ENCODE results near the gene KLK7. TPM values are rescaled to one million over a fixed set of nuclear protein-coding genes. Genes with fewer than 3 reads are reported as not detected.

KLK7 gene
- total RNA-seq, 1 experiment from 2014 or later = 0.66 TPM

DNA sequence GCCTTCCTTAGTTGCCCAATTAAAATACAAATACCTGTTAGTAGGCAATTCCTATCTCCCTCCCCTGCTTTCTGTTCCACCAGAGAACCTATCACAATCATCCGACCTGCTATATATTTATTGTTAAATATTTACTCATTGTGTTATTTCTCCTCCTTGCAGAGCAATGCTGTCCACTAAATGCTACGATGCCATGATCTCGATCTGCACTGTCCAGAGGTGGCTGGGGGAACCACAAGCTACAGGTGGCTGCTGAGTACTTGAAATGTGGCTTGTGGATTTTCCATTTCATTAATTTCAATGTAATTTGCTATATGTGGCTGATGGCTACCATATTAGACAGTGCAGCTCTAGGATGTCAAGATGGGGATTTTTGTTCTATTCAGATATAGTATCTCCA, 19.5 kb downstream of the KLK7 start:
- H3K9me3 Mint-ChIP-seq = peaks cover 23% of the 10 kb centered on the region
- TF ChIP-seq, protein P1, sequence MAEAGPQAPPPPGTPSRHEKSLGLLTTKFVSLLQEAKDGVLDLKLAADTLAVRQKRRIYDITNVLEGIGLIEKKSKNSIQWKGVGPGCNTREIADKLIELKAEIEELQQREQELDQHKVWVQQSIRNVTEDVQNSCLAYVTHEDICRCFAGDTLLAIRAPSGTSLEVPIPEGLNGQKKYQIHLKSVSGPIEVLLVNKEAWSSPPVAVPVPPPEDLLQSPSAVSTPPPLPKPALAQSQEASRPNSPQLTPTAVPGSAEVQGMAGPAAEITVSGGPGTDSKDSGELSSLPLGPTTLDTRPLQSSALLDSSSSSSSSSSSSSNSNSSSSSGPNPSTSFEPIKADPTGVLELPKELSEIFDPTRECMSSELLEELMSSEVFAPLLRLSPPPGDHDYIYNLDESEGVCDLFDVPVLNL (CRISPR knock-in tag; IDR thresholded peaks at IDR 0.05; ENCODE audit: borderline replicate concordance, low read depth) = no peak
- TF ChIP-seq, protein P2, sequence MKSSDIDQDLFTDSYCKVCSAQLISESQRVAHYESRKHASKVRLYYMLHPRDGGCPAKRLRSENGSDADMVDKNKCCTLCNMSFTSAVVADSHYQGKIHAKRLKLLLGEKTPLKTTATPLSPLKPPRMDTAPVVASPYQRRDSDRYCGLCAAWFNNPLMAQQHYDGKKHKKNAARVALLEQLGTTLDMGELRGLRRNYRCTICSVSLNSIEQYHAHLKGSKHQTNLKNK (CRISPR knock-in tag; IDR thresholded peaks at IDR 0.05) = no peak
- TF ChIP-seq TEAD4 (CRISPR knock-in tag; IDR thresholded peaks at IDR 0.05) (no peak), SMAD3 (CRISPR knock-in tag; IDR thresholded peaks at IDR 0.05; ENCODE audit: borderline replicate concordance) (no peak), ZNF396 (CRISPR knock-in tag; IDR thresholded peaks at IDR 0.05; ENCODE audit: borderline replicate concordance) (no peak), ZNF416 (CRISPR knock-in tag; IDR thresholded peaks at IDR 0.05) (no peak), IRF2 (CRISPR knock-in tag; IDR thresholded peaks at IDR 0.05; ENCODE audit: borderline replicate concordance, low read depth) (no peak)
- TF ChIP-seq, protein P3, sequence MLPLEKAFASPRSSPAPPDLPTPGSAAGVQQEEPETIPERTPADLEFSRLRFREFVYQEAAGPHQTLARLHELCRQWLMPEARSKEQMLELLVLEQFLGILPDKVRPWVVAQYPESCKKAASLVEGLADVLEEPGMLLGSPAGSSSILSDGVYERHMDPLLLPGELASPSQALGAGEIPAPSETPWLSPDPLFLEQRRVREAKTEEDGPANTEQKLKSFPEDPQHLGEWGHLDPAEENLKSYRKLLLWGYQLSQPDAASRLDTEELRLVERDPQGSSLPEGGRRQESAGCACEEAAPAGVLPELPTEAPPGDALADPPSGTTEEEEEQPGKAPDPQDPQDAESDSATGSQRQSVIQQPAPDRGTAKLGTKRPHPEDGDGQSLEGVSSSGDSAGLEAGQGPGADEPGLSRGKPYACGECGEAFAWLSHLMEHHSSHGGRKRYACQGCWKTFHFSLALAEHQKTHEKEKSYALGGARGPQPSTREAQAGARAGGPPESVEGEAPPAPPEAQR (CRISPR knock-in tag; IDR thresholded peaks at IDR 0.05) = no peak
- H3K4me1 Mint-ChIP-seq = peaks cover 7% of the 10 kb centered on the region
- DNase-seq (ENCODE audit: low spot score) = no peak
- H3K27me3 Mint-ChIP-seq (ENCODE audit: low read depth) = peaks cover 35% of the 10 kb centered on the region
- H3K36me3 Mint-ChIP-seq = no peaks in the 10 kb centered on the region
- POLR2A ChIA-PET = no interaction called here
- CTCF ChIA-PET = interaction anchor here (1.4 kb wide), 1 partner anchor 52 kb away, joined by 3 read pairs; no protein-coding TSS in a partner anchor
- ATAC-seq = no peak
- H3K27ac Mint-ChIP-seq = no peak overlapping the region
- no peak overlapping the region for H3K4me3 Mint-ChIP-seq

DNA sequence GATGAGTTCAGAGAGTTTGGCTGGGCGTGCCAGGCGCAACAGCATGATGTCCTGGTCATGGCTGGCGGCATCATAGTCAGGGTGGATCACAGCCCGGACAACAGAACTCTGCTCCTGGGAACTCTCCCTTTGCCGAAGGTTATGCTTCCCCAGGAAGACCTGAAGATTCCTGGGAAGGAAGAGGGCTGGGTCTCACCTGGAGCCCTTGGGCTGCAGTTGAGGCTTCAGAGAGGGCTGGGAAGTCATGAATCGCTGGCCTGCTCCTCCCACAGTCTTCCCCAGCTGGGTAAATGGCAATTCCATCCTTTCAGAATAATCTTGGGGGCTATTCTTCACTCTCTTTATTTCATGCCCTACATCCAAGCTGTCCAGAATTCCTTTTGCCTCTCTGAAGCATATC, 20.3 kb downstream of the KLK7 start:
- DNase-seq (ENCODE audit: low spot score) (no peak), ATAC-seq (no peak)
- TF ChIP-seq JAZF1 (CRISPR knock-in tag; IDR thresholded peaks at IDR 0.05) = no peak
- no peak for TF ChIP-seq NFYB (CRISPR knock-in tag; conservative IDR thresholded peaks at IDR 0.05; ENCODE audit: low read depth)
- TF ChIP-seq EMX1 (CRISPR knock-in tag; IDR thresholded peaks at IDR 0.05) = no peak
- TF ChIP-seq NR2C2 (CRISPR knock-in tag; IDR thresholded peaks at IDR 0.05) = no peak
- TF ChIP-seq, protein P1 (CRISPR knock-in tag; IDR thresholded peaks at IDR 0.05; ENCODE audit: borderline replicate concordance, low read depth) = no peak
- TF ChIP-seq, protein P4, sequence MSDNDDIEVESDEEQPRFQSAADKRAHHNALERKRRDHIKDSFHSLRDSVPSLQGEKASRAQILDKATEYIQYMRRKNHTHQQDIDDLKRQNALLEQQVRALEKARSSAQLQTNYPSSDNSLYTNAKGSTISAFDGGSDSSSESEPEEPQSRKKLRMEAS (CRISPR knock-in tag; IDR thresholded peaks at IDR 0.05) = no peak
- TF ChIP-seq ZNF263 (CRISPR knock-in tag; IDR thresholded peaks at IDR 0.05; ENCODE audit: low read depth) = no peak
- TF ChIP-seq SOX15 (CRISPR knock-in tag; IDR thresholded peaks at IDR 0.05) = no peak
- TF ChIP-seq NFATC4 (CRISPR knock-in tag; IDR thresholded peaks at IDR 0.05) = no peak
- no peak for TF ChIP-seq TP53 (CRISPR knock-in tag; IDR thresholded peaks at IDR 0.05)
- no peak for TF ChIP-seq FOXP1 (CRISPR knock-in tag; IDR thresholded peaks at IDR 0.05; ENCODE audit: borderline replicate concordance)
- CTCF ChIA-PET = interaction anchor here (0.9 to 1.4 kb wide), 3 partner anchors 11 to 53 kb away, joined by 3 to 4 read pairs (median 3); no protein-coding TSS in a partner anchor
- POLR2A ChIA-PET = no interaction called here
- H3K36me3 Mint-ChIP-seq = no peaks in the 10 kb centered on the region
- peaks cover 7% of the 10 kb centered on the region for H3K4me1 Mint-ChIP-seq
- peaks cover 44% of the 10 kb centered on the region for H3K27me3 Mint-ChIP-seq (ENCODE audit: low read depth)
- H3K27ac Mint-ChIP-seq = no peak overlapping the region
- H3K4me3 Mint-ChIP-seq = no peak overlapping the region
- peaks cover 23% of the 10 kb centered on the region for H3K9me3 Mint-ChIP-seq

DNA sequence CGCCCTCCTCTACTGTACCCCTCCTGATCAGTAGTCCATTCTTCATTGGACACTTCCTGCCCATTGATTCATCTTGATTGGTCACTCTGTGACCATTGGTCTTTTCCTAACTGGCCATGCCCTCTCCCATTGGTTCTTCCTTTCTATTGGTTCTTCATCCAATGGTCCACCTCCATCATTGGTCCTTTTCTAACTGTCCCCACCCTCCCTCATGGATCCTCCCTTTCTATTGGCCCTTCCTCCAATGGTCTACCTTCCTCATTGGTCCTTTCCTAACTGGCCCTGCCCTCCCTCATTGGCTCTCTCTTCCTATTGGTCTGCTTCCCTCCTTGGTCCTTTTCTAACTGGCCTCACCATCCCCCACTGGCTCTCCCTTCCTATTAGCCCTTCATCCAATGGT, 21.5 kb downstream of the KLK7 start:
- Mint-ChIP-seq H3K27me3 (ENCODE audit: low read depth) (peaks cover 54% of the 10 kb centered on the region), H3K27ac (no peak overlapping the region), H3K9me3 (peaks cover 23% of the 10 kb centered on the region), H3K4me1 (no peaks in the 10 kb centered on the region), H3K36me3 (no peaks in the 10 kb centered on the region), H3K4me3 (no peak overlapping the region)
- CTCF ChIA-PET = interaction anchor here (1.0 kb wide), 1 partner anchor 17 kb away, joined by 3 read pairs; no protein-coding TSS in a partner anchor
- ATAC-seq (no peak), DNase-seq (ENCODE audit: low spot score) (no peak)
- POLR2A ChIA-PET = no interaction called here
- TF ChIP-seq CREM (CRISPR knock-in tag; IDR thresholded peaks at IDR 0.05) = no peak
- TF ChIP-seq, protein P5, sequence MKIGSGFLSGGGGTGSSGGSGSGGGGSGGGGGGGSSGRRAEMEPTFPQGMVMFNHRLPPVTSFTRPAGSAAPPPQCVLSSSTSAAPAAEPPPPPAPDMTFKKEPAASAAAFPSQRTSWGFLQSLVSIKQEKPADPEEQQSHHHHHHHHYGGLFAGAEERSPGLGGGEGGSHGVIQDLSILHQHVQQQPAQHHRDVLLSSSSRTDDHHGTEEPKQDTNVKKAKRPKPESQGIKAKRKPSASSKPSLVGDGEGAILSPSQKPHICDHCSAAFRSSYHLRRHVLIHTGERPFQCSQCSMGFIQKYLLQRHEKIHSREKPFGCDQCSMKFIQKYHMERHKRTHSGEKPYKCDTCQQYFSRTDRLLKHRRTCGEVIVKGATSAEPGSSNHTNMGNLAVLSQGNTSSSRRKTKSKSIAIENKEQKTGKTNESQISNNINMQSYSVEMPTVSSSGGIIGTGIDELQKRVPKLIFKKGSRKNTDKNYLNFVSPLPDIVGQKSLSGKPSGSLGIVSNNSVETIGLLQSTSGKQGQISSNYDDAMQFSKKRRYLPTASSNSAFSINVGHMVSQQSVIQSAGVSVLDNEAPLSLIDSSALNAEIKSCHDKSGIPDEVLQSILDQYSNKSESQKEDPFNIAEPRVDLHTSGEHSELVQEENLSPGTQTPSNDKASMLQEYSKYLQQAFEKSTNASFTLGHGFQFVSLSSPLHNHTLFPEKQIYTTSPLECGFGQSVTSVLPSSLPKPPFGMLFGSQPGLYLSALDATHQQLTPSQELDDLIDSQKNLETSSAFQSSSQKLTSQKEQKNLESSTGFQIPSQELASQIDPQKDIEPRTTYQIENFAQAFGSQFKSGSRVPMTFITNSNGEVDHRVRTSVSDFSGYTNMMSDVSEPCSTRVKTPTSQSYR (CRISPR knock-in tag; IDR thresholded peaks at IDR 0.05) = no peak

Measured in WTC11 (cell line).